Heart left ventricle (tissue), 16 donors: ENCODE measurements around the gene SLC6A11. TPM values are rescaled to one million over a fixed set of nuclear protein-coding genes. Genes with fewer than 3 reads are reported as not detected.

Experiments used
- ATAC-seq, 4 donors: fragments of 200-7000 bp; cut with Tn5 transposase; one replicate each; pipeline ENCODE4 v1.9.1; 2020 to 2022; ENCODE audit warnings: moderate library complexity in 4 of 4, mild to moderate bottlenecking in 3 of 4, moderate number of reproducible peaks in 1 of 4
- DNase-seq, 5 donors: peaks; one replicate each; pipeline ENCODE4 v3.0.0-alpha.2; 2020
- H3K27ac ChIP-seq, 12 donors: fragments of 200-600 bp; sonication (generic) in 4 of 12; one replicate each; pipeline versions ENCODE4 v1.5.0 to v1.8.0; 2016 to 2022; ENCODE audit warnings: mild to moderate bottlenecking in 2 of 12
- H3K27me3 ChIP-seq, 9 donors: fragments of 200-600 bp; sonication (generic) in 2 of 9; one replicate each; pipeline versions ENCODE4 v1.5.1 to v1.8.0; 2016 to 2022; ENCODE audit warnings: mild to moderate bottlenecking in 3 of 9
- H3K36me3 ChIP-seq, 9 donors: fragments of 200-600 bp; sonication (generic) in 2 of 9; one replicate each; pipeline versions ENCODE4 v1.5.0 to v1.8.0; 2018 to 2022; ENCODE audit warnings: mild to moderate bottlenecking in 2 of 9
- H3K4me1 ChIP-seq, 12 donors: fragments of 200-600 bp; sonication (generic) in 4 of 12; one replicate each; pipeline versions ENCODE4 v1.5.0 to v1.8.0; 2016 to 2022; ENCODE audit warnings: mild to moderate bottlenecking in 3 of 12
- H3K4me3 ChIP-seq, 12 donors: fragments of 200-600 bp; sonication (generic) in 4 of 12; one replicate each; pipeline versions ENCODE4 v1.5.0 to v1.8.0; 2017 to 2022; ENCODE audit warnings: mild to moderate bottlenecking in 9 of 12, moderate library complexity in 4 of 12
- H3K9me3 ChIP-seq, 12 donors: fragments of 200-600 bp; sonication (generic) in 4 of 12; one replicate each; pipeline versions ENCODE4 v1.5.0 to v1.8.0; 2016 to 2022; ENCODE audit warnings: mild to moderate bottlenecking in 1 of 12
- POLR2A ChIP-seq, 2 donors: fragments of 450-650 bp; IDR thresholded peaks; one replicate each; pipeline ENCODE4 v1.6.1; 2017; ENCODE audit warnings: antibody characterized with exemption in 2 of 2, mild to moderate bottlenecking in 2 of 2, moderate library complexity in 2 of 2
- WGBS, 4 donors: extraction: QIAGEN DNeasy Blood & Tissue Kit in 2 of 4; methylation state at CpG; one replicate each; pipeline versions ENCODE4 v1.1.5 to v1.1.7; 2013 to 2018; 5-methylcytosine and 5-hydroxymethylcytosine counted together
- intact Hi-C, 10 donors: fragments of 100-400 bp; cut with DNase I; formaldehyde crosslinking; loops; one replicate each; pipeline versions ENCODE4 v1.11.1 to v1.14.2; 2022
- polyA plus RNA-seq, 2 donors: library from polyadenylated mRNA; stranded (reverse); fragments of 200-250 nt; gene quantifications; one replicate each; pipeline ENCODE4 v1.2.3, GENCODE V29; 2013
- total RNA-seq, 9 donors: library from RNA; depleted of rRNA in 2 of 9; stranded (reverse); fragments of >200 nt in 2 of 9; fragmentation: NEBNext Ultra II Directional in 3 of 9; extraction: Animal tissue kit (Norgen Biotek cat#: 25700) in 3 of 9; gene quantifications; one replicate each; pipeline versions ENCODE4 v1.1.0 to v1.2.4, GENCODE V29; 2016 to 2023
- TF ChIP-seq, protein P1 (sequence below), 12 donors: fragments of 200-600 bp; sonication (generic) in 4 of 12; IDR thresholded peaks; one replicate each; pipeline versions ENCODE4 v1.5.0 to v1.8.0; 2018 to 2022; ENCODE audit warnings: antibody characterized with exemption in 12 of 12, mild to moderate bottlenecking in 5 of 12
- donor health status: ischemic (EF 13 %, LVEDD 7.1; RV severe dilation, severe dysfunction).
- donor health status: healthy with polysubstance abuse.
- donor health status: DM: no; HTN: yes; CAD: no.
- donor health status: DM: no; HTN: no; CAD: no.
- donor health status: ischemic (EF 25% LVEDD 6.9; RV normal size, moderate dysfunction).
- donor health status: ischemic (EF 25% LVEDD 5.7; RV mildly dilated, moderate dysfunction).
- donor health status: healthy.
- donor health status: DM: yes; HTN: yes; CAD: no.
- donor health status: ischemic (EF 35%, LVEDD 5.7; RV mildly dilated, moderate dysfunction).
- donor health status: nonischemic (EF 11% LVEDD 7.7; RV severe dilation, severe dysfunction).
- donor health status: DM: yes; HTN: yes; CAD: no.
- donor health status: PGD.
- donor health status: ischemic (EF 29% LVEDD 5.4; RV normal size, mild dysfunction).
- donor health status: nonischemic (EF 23%, LVEDD 6.1; RV moderate dilation, normal function).

SLC6A11 gene
- total and polyA plus RNA-seq, 11 donors = not detected

DNA sequence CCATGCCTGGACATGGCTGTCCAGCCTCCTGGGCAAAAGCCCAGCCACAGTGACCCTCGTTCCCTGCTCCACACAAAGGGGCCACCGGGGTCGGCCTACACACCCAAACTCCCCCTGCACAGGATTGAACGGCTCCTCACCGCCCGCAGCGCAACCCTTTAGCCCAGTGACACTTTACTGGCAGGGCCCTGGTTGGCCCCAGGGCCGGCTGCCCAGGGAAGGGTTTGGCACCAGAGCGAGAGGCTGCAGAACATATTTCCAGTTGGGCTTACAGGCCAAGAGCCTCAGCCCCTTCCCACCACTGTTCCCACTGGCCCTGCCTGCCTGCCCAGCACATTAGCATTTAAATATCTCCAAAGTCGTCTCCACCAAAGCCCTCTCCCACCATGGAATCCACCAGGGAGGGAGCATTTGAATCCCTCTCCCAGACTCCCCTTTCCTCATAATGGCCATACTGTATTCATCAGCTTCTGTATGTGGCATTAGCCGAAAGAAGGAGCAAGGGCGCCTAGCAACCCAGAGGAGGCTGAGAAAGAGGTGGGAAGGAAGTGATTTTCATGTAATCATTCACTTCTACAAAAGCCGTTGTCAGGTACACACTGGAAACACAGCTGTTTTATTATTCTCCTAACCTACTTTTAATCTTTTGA lies 85.4 kb downstream of the SLC6A11 start:
- TF ChIP-seq, protein P1, sequence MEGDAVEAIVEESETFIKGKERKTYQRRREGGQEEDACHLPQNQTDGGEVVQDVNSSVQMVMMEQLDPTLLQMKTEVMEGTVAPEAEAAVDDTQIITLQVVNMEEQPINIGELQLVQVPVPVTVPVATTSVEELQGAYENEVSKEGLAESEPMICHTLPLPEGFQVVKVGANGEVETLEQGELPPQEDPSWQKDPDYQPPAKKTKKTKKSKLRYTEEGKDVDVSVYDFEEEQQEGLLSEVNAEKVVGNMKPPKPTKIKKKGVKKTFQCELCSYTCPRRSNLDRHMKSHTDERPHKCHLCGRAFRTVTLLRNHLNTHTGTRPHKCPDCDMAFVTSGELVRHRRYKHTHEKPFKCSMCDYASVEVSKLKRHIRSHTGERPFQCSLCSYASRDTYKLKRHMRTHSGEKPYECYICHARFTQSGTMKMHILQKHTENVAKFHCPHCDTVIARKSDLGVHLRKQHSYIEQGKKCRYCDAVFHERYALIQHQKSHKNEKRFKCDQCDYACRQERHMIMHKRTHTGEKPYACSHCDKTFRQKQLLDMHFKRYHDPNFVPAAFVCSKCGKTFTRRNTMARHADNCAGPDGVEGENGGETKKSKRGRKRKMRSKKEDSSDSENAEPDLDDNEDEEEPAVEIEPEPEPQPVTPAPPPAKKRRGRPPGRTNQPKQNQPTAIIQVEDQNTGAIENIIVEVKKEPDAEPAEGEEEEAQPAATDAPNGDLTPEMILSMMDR (IDR thresholded peaks at IDR 0.05) = no peak
- no peak for TF ChIP-seq POLR2A (IDR thresholded peaks at IDR 0.05)
- Histone ChIP-seq H3K27me3 (peaks cover 0 to 3% (median 0%) of the 10 kb centered on the region in 9 donors), H3K4me1 (no peaks in the 10 kb centered on the region), H3K27ac (no peak overlapping the region), H3K36me3 (no peaks in the 10 kb centered on the region), H3K9me3 (peaks cover 0 to 14% (median 4%) of the 10 kb centered on the region in 12 donors), H3K4me3 (no peak overlapping the region)
- ATAC-seq (no peak), DNase-seq (no peak)
- intact Hi-C loops = no loop called here
- WGBS, 4 donors = 69 to 75% (median 72%) methylated on average over 13 of the region's 13 CpGs

DNA sequence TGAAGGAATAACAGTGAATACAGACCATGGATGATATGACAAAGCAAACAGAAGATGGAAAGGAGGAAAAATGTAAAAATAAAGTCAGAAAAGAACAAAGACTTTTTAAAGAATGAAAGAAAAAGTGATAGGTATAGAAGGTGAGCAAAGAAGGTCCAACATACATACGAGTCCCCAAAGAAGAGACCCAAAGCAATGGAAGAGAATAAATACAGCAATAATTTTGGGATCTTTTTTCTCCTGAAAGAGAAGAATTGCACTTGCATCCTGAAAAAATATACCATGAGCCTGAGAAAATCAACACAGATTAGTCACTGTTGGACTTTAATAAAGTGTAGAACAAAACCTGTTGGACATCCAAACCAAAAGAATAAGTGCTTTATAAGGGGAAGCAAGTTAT lies 91.2 kb downstream of the SLC6A11 start:
- ATAC-seq = no peak
- WGBS, 4 donors = 75 to 90% (median 84%) methylated on average over 1 of the region's 1 CpG
- Histone ChIP-seq H3K4me1 (no peaks in the 10 kb centered on the region), H3K27me3 (peaks cover 0 to 11% (median 3%) of the 10 kb centered on the region in 9 donors), H3K27ac (no peak overlapping the region), H3K4me3 (no peak overlapping the region), H3K9me3 (peaks cover 0 to 38% (median 21%) of the 10 kb centered on the region in 12 donors), H3K36me3 (no peaks in the 10 kb centered on the region)
- intact Hi-C loops = no loop called here
- TF ChIP-seq POLR2A (IDR thresholded peaks at IDR 0.05) = no peak
- TF ChIP-seq, protein P1 (IDR thresholded peaks at IDR 0.05) = no peak
- no peak for DNase-seq

DNA sequence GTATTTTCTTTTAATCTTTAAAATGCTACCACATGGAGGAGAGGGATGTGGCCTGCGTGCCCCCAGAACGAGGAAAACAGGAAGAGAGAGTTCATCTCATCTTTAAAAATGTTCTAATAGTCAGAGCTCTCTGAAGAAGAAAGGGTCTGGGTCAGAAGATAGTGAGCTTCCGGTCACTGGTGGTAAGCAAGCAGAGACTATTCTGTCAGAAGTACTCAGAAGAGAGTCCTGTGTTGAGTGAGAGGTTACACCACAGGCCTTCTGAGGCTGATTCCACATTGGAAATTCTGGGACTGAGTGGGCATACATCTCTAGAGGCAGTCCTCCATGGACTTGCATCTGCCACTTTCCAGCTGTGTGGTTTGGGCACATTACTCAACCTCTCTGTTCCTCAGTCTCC lies 94.3 kb downstream of the SLC6A11 start:
- Histone ChIP-seq H3K27me3 (peaks cover 0 to 25% (median 3%) of the 10 kb centered on the region in 9 donors), H3K36me3 (no peaks in the 10 kb centered on the region), H3K27ac (no peak overlapping the region), H3K4me3 (no peak overlapping the region), H3K9me3 (peaks cover 0 to 34% (median 20%) of the 10 kb centered on the region in 12 donors), H3K4me1 (no peaks in the 10 kb centered on the region)
- intact Hi-C loops = no loop called here
- DNase-seq = no peak
- ATAC-seq = no peak
- WGBS, 4 donors = 62 to 69% (median 66%) methylated on average over 3 of the region's 3 CpGs
- TF ChIP-seq POLR2A (IDR thresholded peaks at IDR 0.05) = no peak

DNA sequence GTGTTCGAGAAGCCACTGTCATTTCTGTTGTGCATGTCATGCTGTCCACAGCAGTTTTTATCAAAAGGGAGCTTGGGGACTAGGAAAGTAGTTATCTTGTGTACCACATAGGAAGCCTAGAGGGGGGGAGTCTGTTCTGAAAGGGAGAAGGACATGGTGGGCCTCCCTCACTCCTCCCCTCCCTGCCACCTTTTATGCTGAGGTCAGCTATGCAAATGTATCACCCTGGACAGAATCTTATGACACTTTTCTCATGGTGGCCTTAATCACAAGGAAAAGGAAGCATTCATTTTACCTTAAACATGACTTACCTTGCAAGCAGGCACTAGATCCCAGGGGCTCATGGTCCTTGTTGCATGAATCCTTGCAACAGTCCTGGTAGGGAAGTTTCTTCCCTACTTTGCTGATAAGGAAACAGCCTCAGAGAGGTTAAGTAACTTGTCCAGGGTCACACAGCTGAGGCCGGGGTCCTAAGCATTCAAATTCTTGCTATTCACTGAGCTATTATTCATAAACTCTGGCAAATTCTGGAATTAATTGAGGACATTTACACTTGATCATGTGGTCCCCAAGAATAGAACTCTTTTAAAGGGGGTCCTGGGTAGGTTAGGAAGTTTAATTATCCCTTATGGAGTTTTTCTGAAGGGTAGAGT lies 95.4 kb downstream of the SLC6A11 start:
- peaks cover 0 to 24% (median 17%) of the 10 kb centered on the region in 12 donors for H3K9me3 ChIP-seq
- H3K27ac ChIP-seq = no peak overlapping the region
- TF ChIP-seq POLR2A (IDR thresholded peaks at IDR 0.05) = no peak
- TF ChIP-seq, protein P1 (IDR thresholded peaks at IDR 0.05) = no peak
- DNase-seq (no peak), ATAC-seq (no peak)
- H3K4me1 ChIP-seq = no peaks in the 10 kb centered on the region
- WGBS, 4 donors = 72 to 81% (median 75%) methylated on average over 2 of the region's 2 CpGs
- H3K36me3 ChIP-seq = no peaks in the 10 kb centered on the region
- H3K4me3 ChIP-seq = no peak overlapping the region
- peaks cover 0 to 25% (median 3%) of the 10 kb centered on the region in 9 donors for H3K27me3 ChIP-seq
- intact Hi-C loops = no loop called here
